Choroid plexus epithelial cell (primary cell): ENCODE measurements around the gene MYLK4.
A peak's percentile ranks its signal among the peaks of the same experiment; 100 is the strongest.

Experiments
- DNase-seq: peaks from one replicate; pipeline ENCODE4 v3.0.0-alpha.2; 2010; ENCODE audit warnings: low read depth
- H3K4me3 ChIP-seq: 2 replicates; pipeline ENCODE4 v1.5.1; 2011; ENCODE audit warnings: low read depth, mild to moderate bottlenecking, control low read depth, low read length, moderate library complexity
- TF ChIP-seq, protein P1 (sequence below): conservative IDR thresholded peaks from 2 replicates; pipeline ENCODE4 v1.5.1; 2011; ENCODE audit warnings: low read depth, mild to moderate bottlenecking, control low read depth, inconsistent platforms, low read length, moderate library complexity

The MYLK4 gene

DNA sequence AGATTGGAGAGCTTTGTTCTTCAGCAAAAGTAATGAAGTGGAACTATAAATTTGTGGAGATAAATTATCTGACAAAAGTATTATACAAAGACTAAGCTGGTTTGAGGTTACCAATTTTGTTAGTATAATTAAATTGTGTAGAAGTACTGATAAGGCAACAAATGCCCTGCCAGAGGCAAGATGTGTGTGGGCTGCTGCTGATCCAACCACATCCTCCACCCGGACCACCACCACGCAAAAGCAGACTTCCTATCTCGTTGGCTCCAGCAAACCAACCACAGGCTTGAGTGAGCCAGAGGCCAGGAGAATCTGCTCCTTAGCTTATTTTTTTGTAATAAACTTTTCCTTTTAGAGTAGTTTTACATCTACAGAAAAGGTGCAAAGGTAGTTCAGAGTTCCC lies 1.1 kb upstream of the MYLK4 start:
- no peak for DNase-seq
- H3K4me3 ChIP-seq: no peak overlapping the region
- TF ChIP-seq, protein P1, sequence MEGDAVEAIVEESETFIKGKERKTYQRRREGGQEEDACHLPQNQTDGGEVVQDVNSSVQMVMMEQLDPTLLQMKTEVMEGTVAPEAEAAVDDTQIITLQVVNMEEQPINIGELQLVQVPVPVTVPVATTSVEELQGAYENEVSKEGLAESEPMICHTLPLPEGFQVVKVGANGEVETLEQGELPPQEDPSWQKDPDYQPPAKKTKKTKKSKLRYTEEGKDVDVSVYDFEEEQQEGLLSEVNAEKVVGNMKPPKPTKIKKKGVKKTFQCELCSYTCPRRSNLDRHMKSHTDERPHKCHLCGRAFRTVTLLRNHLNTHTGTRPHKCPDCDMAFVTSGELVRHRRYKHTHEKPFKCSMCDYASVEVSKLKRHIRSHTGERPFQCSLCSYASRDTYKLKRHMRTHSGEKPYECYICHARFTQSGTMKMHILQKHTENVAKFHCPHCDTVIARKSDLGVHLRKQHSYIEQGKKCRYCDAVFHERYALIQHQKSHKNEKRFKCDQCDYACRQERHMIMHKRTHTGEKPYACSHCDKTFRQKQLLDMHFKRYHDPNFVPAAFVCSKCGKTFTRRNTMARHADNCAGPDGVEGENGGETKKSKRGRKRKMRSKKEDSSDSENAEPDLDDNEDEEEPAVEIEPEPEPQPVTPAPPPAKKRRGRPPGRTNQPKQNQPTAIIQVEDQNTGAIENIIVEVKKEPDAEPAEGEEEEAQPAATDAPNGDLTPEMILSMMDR: no peak

DNA sequence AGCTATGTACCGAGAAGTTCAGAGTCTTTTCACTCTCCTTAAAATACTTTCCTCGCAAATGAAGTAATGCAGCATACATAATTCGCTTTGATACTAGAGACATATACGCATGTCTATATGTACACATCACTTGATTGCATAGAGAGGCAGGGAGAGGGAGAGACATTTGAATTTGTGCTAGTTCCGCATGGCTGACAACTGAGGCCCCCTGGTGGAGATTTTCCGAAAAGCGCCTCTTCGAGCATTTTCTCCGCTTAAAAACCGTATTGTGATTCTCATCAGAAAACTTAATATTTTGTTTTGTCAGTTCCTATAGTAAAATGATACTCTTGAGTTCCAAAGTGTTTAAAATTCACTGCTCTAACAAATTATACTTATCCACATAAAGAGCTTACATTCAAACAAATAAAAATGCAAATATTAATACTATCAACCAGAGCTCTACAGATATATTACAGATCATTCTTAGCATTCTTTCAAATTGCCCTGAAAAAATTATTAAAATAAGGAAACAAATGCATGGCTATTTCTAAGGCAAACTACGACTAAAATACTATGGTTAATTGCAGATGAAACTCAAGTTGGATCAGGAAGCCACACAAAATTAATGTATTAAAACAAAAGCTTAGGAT lies 637 bp downstream of the MYLK4 start:
- DNase-seq: peak; percentile 73
- H3K4me3 ChIP-seq: peak overlapping the region; percentile 9
- TF ChIP-seq, protein P1: peak; percentile 89

- no peak overlapping the region for H3K4me3 ChIP-seq
- TF ChIP-seq, protein P1: no peak
- no peak for DNase-seq
These were observed 2.5 kb downstream of the MYLK4 start for GRCh38 chr6:2748183-2748582.

DNA sequence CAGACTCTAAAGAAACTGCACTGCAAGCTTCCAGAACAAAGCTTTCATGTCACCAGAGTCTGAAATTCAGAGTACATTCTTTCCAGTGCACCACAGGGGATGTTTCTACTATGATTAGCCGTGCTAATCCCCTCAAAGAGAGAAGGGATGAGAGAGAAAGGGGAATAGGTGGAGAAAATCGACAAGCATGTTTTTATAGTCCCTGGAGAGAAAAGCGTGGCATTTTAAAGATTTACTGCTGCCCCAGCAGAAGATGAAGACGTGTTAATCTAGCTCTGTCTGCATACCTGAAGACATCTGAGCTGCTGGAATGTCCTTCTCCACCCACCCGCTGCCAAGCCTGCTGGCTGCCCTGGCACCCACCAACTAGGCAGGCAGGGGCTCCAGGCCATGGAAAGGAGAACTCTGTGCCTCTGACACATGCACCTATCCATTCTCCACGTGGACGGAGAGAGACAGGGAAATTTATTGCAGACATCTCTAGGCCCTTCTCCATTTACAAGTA lies 4.1 kb downstream of the MYLK4 start:
- H3K4me3 ChIP-seq: no peak overlapping the region
- TF ChIP-seq, protein P1: no peak
- peak; percentile 42 for DNase-seq

DNA sequence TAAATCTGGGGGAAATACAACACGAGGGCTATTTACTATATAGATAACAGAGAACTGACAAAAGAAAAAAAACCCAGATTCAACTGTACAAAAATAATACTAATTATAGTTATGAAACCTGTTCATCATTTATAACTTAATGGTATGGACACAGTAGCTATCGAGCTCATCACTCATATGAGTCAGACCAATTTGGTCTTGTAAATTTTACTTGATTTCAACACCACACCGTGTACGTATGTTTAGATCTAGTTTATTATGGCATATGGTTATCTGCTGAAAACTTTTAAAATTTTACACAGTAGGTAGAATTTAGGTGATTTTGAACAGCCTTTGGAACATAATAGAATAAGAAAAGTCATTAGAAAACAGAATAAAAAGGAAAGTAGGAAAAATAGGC lies 5.5 kb downstream of the MYLK4 start:
- no peak overlapping the region for H3K4me3 ChIP-seq
- TF ChIP-seq, protein P1: no peak
- no peak for DNase-seq

- DNase-seq: no peak
- H3K4me3 ChIP-seq: no peak overlapping the region
- TF ChIP-seq, protein P1: no peak
These were observed 5.9 kb downstream of the MYLK4 start for GRCh38 chr6:2744778-2745177.

- TF ChIP-seq, protein P1: peak; percentile 68
- DNase-seq: peak; percentile 53
- no peak overlapping the region for H3K4me3 ChIP-seq
These were observed 6.4 kb downstream of the MYLK4 start for GRCh38 chr6:2744209-2744771.
